H1 (cell line): ENCODE data around the gene LGALSL. TPM values are rescaled to one million over a fixed set of nuclear protein-coding genes. Genes with fewer than 3 reads are reported as not detected.

Experiments used
- CTCF ChIA-PET: fragments of 300-600 bp; sonication (Branson Sonifier 250); formaldehyde crosslinking; loops from one replicate; lab custom pipeline; 2021; ENCODE audit not compliant: partially characterized antibody; lab: Charles Lee
- POLR2A ChIA-PET: fragments of 300-600 bp; sonication (Branson Sonifier 250); formaldehyde crosslinking; loops from one replicate; lab custom pipeline; 2021; ENCODE audit warnings: inconsistent platforms; ENCODE audit not compliant: partially characterized antibody; lab: Charles Lee
- DNase-seq, 2 experiments: peaks; one replicate each; pipeline versions ENCODE4 v3.0.0 to v3.0.0-alpha.2; 2010 to 2022; ENCODE audit warnings: low spot score in 2 of 2, low read depth in 1 of 2, mixed read lengths in 1 of 2
- FAIRE-seq: peaks from 2 replicates; lab custom pipeline; 2011; peaks lifted over from hg19 to GRCh38; lab: Jason Lieb, UNC
- H2AFZ ChIP-seq: 2 replicates; pipeline ENCODE4 v1.8.1; 2012; ENCODE audit warnings: low read length, inconsistent platforms
- H2AK5ac ChIP-seq: 2 replicates; pipeline ENCODE4 v1.6.1; 2013; ENCODE audit warnings: low read depth, low read length
- H2BK120ac ChIP-seq: replicated peaks from 2 replicates; pipeline ENCODE3; 2013; ENCODE audit warnings: low read depth, low read length, inconsistent platforms
- H2BK12ac ChIP-seq: 2 replicates; pipeline ENCODE4 v1.6.1; 2013; ENCODE audit warnings: low read depth, low read length
- H2BK15ac ChIP-seq: 2 replicates; pipeline ENCODE4 v1.6.1; 2013; ENCODE audit warnings: low read length
- H2BK20ac ChIP-seq: 2 replicates; pipeline ENCODE4 v1.6.1; 2013; ENCODE audit warnings: low read length
- H2BK5ac ChIP-seq: 2 replicates; pipeline ENCODE4 v1.6.1; 2013; ENCODE audit warnings: low read depth, low read length
- H3K14ac ChIP-seq: 2 replicates; pipeline ENCODE4 v1.6.1; 2013; ENCODE audit warnings: inconsistent platforms; ENCODE audit not compliant: insufficient read length
- H3K18ac ChIP-seq: 2 replicates; pipeline ENCODE4 v1.6.1; 2013; ENCODE audit warnings: low read length; ENCODE audit errors: extremely low read depth
- H3K23ac ChIP-seq: 2 replicates; pipeline ENCODE4 v1.6.1; 2013; ENCODE audit warnings: inconsistent platforms; ENCODE audit not compliant: insufficient read length
- H3K23me2 ChIP-seq: 2 replicates; pipeline ENCODE4 v1.6.1; 2013; ENCODE audit warnings: low read depth, low read length
- H3K27ac ChIP-seq: 2 replicates; pipeline ENCODE4 v1.6.1; 2011; ENCODE audit warnings: low read depth, low read length, inconsistent platforms
- H3K27me3 ChIP-seq, 4 experiments: replicated peaks in 1 of 4; 1 replicate in 1 of 4; 2 replicates in 3 of 4; pipeline versions ENCODE4 v1.6.1 to v1.8.1; 2011 to 2013; ENCODE audit warnings: low read length in 3 of 4, mild to moderate bottlenecking in 3 of 4, inconsistent platforms in 2 of 4, mixed read lengths in 2 of 4, moderate library complexity in 1 of 4; ENCODE audit not compliant: control insufficient read depth in 3 of 4, insufficient read depth in 3 of 4; ENCODE audit errors: extremely low read depth in 1 of 4
- H3K36me3 ChIP-seq, 4 experiments: 2 replicates each; pipeline versions ENCODE4 v1.6.1 to v1.8.1; 2011 to 2013; ENCODE audit warnings: mild to moderate bottlenecking in 4 of 4, low read length in 3 of 4, moderate library complexity in 2 of 4, control low read depth in 1 of 4, inconsistent platforms in 1 of 4; ENCODE audit not compliant: insufficient read depth in 4 of 4, control insufficient read depth in 2 of 4
- H3K4ac ChIP-seq: replicated peaks from 2 replicates; pipeline ENCODE3; 2013; ENCODE audit warnings: low read length, low read depth, mixed read lengths, inconsistent platforms; ENCODE audit not compliant: insufficient read length
- H3K4me1 ChIP-seq, 4 experiments: replicated peaks in 1 of 4; 1 replicate in 1 of 4; 2 replicates in 3 of 4; pipeline versions ENCODE4 v1.6.1 to v1.8.1; 2011 to 2013; ENCODE audit warnings: low read length in 3 of 4, inconsistent platforms in 2 of 4, mixed read lengths in 1 of 4; ENCODE audit not compliant: insufficient read depth in 4 of 4, control insufficient read depth in 3 of 4
- H3K4me2 ChIP-seq, 2 experiments: 2 replicates each; pipeline versions ENCODE4 v1.6.1 to v1.8.1; 2011 to 2013; ENCODE audit warnings: low read depth in 2 of 2, low read length in 2 of 2, control low read depth in 1 of 2, inconsistent platforms in 1 of 2, mild to moderate bottlenecking in 1 of 2; ENCODE audit not compliant: insufficient read depth in 1 of 2
- H3K4me3 ChIP-seq, 4 experiments: fragments of 200-600, 300-600 bp in 1 of 4; sonication (generic), shearing (Covaris generic), sonication (Bioruptor Twin) in 1 of 4; 2 replicates each; pipeline versions ENCODE4 v1.5.1 to v1.8.1; 2011 to 2016; ENCODE audit warnings: low read length in 4 of 4, low read depth in 3 of 4, control low read depth in 2 of 4, inconsistent platforms in 2 of 4, mild to moderate bottlenecking in 2 of 4, mixed read lengths in 1 of 4, moderate library complexity in 1 of 4; ENCODE audit not compliant: insufficient read depth in 2 of 4; ENCODE audit errors: extremely low read depth in 1 of 4
- H3K56ac ChIP-seq: replicated peaks from 2 replicates; pipeline ENCODE3; 2013; ENCODE audit warnings: low read depth, mild to moderate bottlenecking, mixed read lengths, low read length, inconsistent platforms; ENCODE audit not compliant: insufficient read length
- H3K79me1 ChIP-seq: 2 replicates; pipeline ENCODE4 v1.6.1; 2013; ENCODE audit warnings: low read depth, low read length, control low read depth
- H3K79me2 ChIP-seq, 2 experiments: 2 replicates each; pipeline versions ENCODE4 v1.6.1 to v1.8.1; 2012 to 2013; ENCODE audit warnings: low read length in 2 of 2, mild to moderate bottlenecking in 2 of 2, inconsistent platforms in 1 of 2; ENCODE audit not compliant: insufficient read depth in 2 of 2, control insufficient read depth in 1 of 2
- H3K9ac ChIP-seq, 4 experiments: replicated peaks in 1 of 4; 1 replicate in 1 of 4; 2 replicates in 3 of 4; pipeline versions ENCODE4 v1.6.1 to v1.8.1; 2011 to 2013; ENCODE audit warnings: low read depth in 3 of 4, low read length in 3 of 4, control low read depth in 2 of 4, mild to moderate bottlenecking in 2 of 4, moderate library complexity in 2 of 4, inconsistent platforms in 1 of 4; ENCODE audit errors: extremely low read depth in 1 of 4
- H3K9me3 ChIP-seq, 2 experiments: 2 replicates each; pipeline versions ENCODE4 v1.6.1 to v1.8.1; 2012 to 2013; ENCODE audit warnings: mild to moderate bottlenecking in 2 of 2, moderate library complexity in 2 of 2, control low read depth in 1 of 2, inconsistent platforms in 1 of 2, low read depth in 1 of 2, low read length in 1 of 2, mixed read lengths in 1 of 2; ENCODE audit not compliant: insufficient read depth in 2 of 2
- H4K20me1 ChIP-seq, 2 experiments: replicated peaks in 1 of 2; 2 replicates each; pipeline versions ENCODE3 to v1.8.1; 2011 to 2013; ENCODE audit warnings: inconsistent platforms in 2 of 2, low read length in 2 of 2, mild to moderate bottlenecking in 1 of 2; ENCODE audit not compliant: insufficient read depth in 2 of 2, control insufficient read depth in 1 of 2
- H4K5ac ChIP-seq: 2 replicates; pipeline ENCODE4 v1.6.1; 2013; ENCODE audit warnings: low read length, low read depth, mixed read lengths, inconsistent platforms; ENCODE audit not compliant: insufficient read length
- H4K8ac ChIP-seq: 2 replicates; pipeline ENCODE4 v1.8.0; 2013; ENCODE audit warnings: mild to moderate bottlenecking, moderate library complexity, low read length, inconsistent platforms; ENCODE audit not compliant: insufficient read depth; ENCODE audit errors: extremely low read depth
- H4K91ac ChIP-seq: replicated peaks from 2 replicates; pipeline ENCODE3; 2013; ENCODE audit warnings: low read length, mixed read lengths, inconsistent platforms; ENCODE audit not compliant: insufficient read length
- HDAC2 ChIP-seq, 2 experiments: fragments of 300-600 bp in 1 of 2; sonication (generic) in 1 of 2; IDR thresholded peaks; 2 replicates each; pipeline ENCODE4 v1.6.1; 2011 to 2012; ENCODE audit warnings: low read depth in 2 of 2, low read length in 2 of 2, mild to moderate bottlenecking in 2 of 2, moderate library complexity in 2 of 2, borderline replicate concordance in 1 of 2, inconsistent platforms in 1 of 2
- RXRA ChIP-seq: IDR thresholded peaks from 2 replicates; pipeline ENCODE4 v1.6.1; 2011; ENCODE audit warnings: low read depth, mild to moderate bottlenecking, low read length, moderate library complexity; ENCODE audit not compliant: insufficient read depth
- WGBS, 2 experiments: shearing (Covaris generic) in 1 of 2; methylation state at CpG; one replicate each; pipeline versions ENCODE4 v1.1.6 to v1.1.7; 2013 to 2015; ENCODE audit warnings: low lambda C conversion rate in 2 of 2, mixed read lengths in 2 of 2, inconsistent platforms in 1 of 2, low coverage in 1 of 2, missing lambda C conversion rate in 1 of 2; ENCODE audit not compliant: insufficient replicate concordance in 2 of 2, insufficient coverage in 1 of 2, insufficient read length in 1 of 2; ENCODE audit errors: extremely low coverage in 1 of 2, missing lambda C conversion rate in 1 of 2; 5-methylcytosine and 5-hydroxymethylcytosine counted together
- polyA plus RNA-seq, 7 experiments: library from polyadenylated mRNA; depleted of rRNA in 3 of 7; stranded (reverse) in 5 of 7; unstranded in 2 of 7; fragments of >200 nt in 5 of 7; fragments of 200-250 nt in 2 of 7; gene quantifications; 1 replicate in 5 of 7; 2 replicates in 1 of 7; 4 replicates in 1 of 7; pipeline versions ENCODE4 v1.2.1 to v1.2.3, GENCODE V29; 2011 to 2013; ENCODE audit warnings: missing spikeins in 2 of 7, mixed read lengths in 2 of 7
- total RNA-seq: library from RNA; stranded (reverse); fragmentation: NEBNext Ultra II Directional; extraction: Animal tissue kit (Norgen Biotek cat#: 25700); gene quantifications from 2 replicates; pipeline ENCODE4 v1.2.1, GENCODE V29; 2021

The LGALSL gene
- total and polyA plus RNA-seq, 2 of the 8 experiments (the other 6 are each of a cell fraction or from before 2014, with no cell fraction given): 13.6 to 32.3 TPM

GRCh38 chr2:64406407-64406774, 47.6 kb upstream of the LGALSL start:
- no peak overlapping the region for H3K4me2 ChIP-seq
- H3K4ac ChIP-seq: no peak overlapping the region
- H4K5ac ChIP-seq: no peak overlapping the region
- H3K27me3 ChIP-seq: no peaks in the 10 kb centered on the region
- H2AK5ac ChIP-seq: no peak overlapping the region
- H3K4me3 ChIP-seq: no peak overlapping the region
- no peaks in the 10 kb centered on the region for H3K79me1 ChIP-seq
- no peak overlapping the region for H3K14ac ChIP-seq
- WGBS, 2 experiments: 95% methylated on average over 2 of the region's 2 CpGs; no CpG with 5 or more reads in 1 of the 2 experiments
- TF ChIP-seq HDAC2 (IDR thresholded peaks at IDR 0.05; ENCODE audit: borderline replicate concordance in 1 of 2, low read depth in 2 of 2, low read length in 2 of 2) (no peak), RXRA (0 out of 2 replicates have a peak, but pooled peaks have one; percentile 42)
- H3K56ac ChIP-seq: no peak overlapping the region
- H4K8ac ChIP-seq: no peak overlapping the region; the same call in 1 of the 2 replicates
- ChIA-PET POLR2A (interaction anchor here (0.9 kb wide), 1 partner anchor 47 kb away, joined by 4 read pairs; no protein-coding TSS in a partner anchor), CTCF (interaction anchor here (0.7 to 1.0 kb wide), 4 partner anchors 8 to 342 kb away, joined by 3 to 5 read pairs (median 4); no protein-coding TSS in a partner anchor)
- H2BK120ac ChIP-seq: no peak overlapping the region
- no peaks in the 10 kb centered on the region for H3K9me3 ChIP-seq
- no peak overlapping the region for H2BK15ac ChIP-seq
- H3K79me2 ChIP-seq: no peaks in the 10 kb centered on the region
- H3K23ac ChIP-seq: no peak overlapping the region
- FAIRE-seq (no peak), DNase-seq (no peak)
- no peak overlapping the region for H2AFZ ChIP-seq
- H3K18ac ChIP-seq: no peak overlapping the region
- 0 out of 2 replicates have a peak overlapping the region, but pooled peaks have one; percentile 19 for H2BK5ac ChIP-seq
- no peaks in the 10 kb centered on the region for H3K36me3 ChIP-seq
- H3K4me1 ChIP-seq: peaks cover 10 to 25% (median 20%) of the 10 kb centered on the region in 4 experiments
- 0 out of 2 replicates have a peak overlapping the region, but pooled peaks have one; percentile 26 for H2BK20ac ChIP-seq
- no peak overlapping the region for H3K9ac ChIP-seq
- H3K27ac ChIP-seq: no peak overlapping the region
- no peak overlapping the region for H4K91ac ChIP-seq
- peak overlapping the region; percentile 45; the same call in 1 of the 2 replicates for H2BK12ac ChIP-seq
- H3K23me2 ChIP-seq: peaks cover 1% of the 10 kb centered on the region
- peaks cover 0 to 2% of the 10 kb centered on the region in 2 experiments for H4K20me1 ChIP-seq
